Gastrocnemius medialis (tissue), 4 donors: ENCODE measurements around the gene FNDC3B. TPM values are rescaled to one million over a fixed set of nuclear protein-coding genes. Genes with fewer than 3 reads are reported as not detected.

ENCODE experiments used
- ATAC-seq, 2 donors: fragments of 150-250 bp; one replicate each; pipeline ENCODE4 v1.9.1; 2016
- DNase-seq, 2 donors: peaks; one replicate each; pipeline ENCODE4 v3.0.0-alpha.2; 2019
- H3K27ac ChIP-seq, 4 donors: fragments of 200-600 bp; sonication (generic); 1 replicate in 1 of 4; 2 replicates in 3 of 4; pipeline ENCODE4 v1.5.1; 2016 to 2018; ENCODE audit warnings: mild to moderate bottlenecking in 2 of 4, moderate library complexity in 1 of 4
- H3K27me3 ChIP-seq, 3 donors: fragments of 200-600 bp; sonication (generic) in 2 of 3; 1 replicate in 1 of 3; 2 replicates in 2 of 3; pipeline versions ENCODE4 v1.5.1 to v1.6.0; 2016 to 2019; ENCODE audit warnings: mild to moderate bottlenecking in 1 of 3, moderate library complexity in 1 of 3
- H3K36me3 ChIP-seq, 2 donors: fragments of 200-600 bp; sonication (generic) in 1 of 2; one replicate each; pipeline ENCODE4 v1.5.1; 2017 to 2018
- H3K4me1 ChIP-seq, 2 donors: fragments of 200-600 bp; sonication (generic) in 1 of 2; one replicate each; pipeline ENCODE4 v1.5.1; 2016 to 2017; ENCODE audit warnings: mild to moderate bottlenecking in 2 of 2
- H3K4me3 ChIP-seq, 4 donors: fragments of 200-600 bp; sonication (generic) in 3 of 4; 1 replicate in 1 of 4; 2 replicates in 3 of 4; pipeline ENCODE4 v1.5.1; 2016 to 2019; ENCODE audit warnings: mild to moderate bottlenecking in 2 of 4
- H3K9me3 ChIP-seq, 3 donors: fragments of 200-600 bp; sonication (generic) in 2 of 3; 1 replicate in 1 of 3; 2 replicates in 2 of 3; pipeline ENCODE4 v1.5.1; 2016 to 2019
- POLR2A ChIP-seq, 2 donors: fragments of 450-650 bp; IDR thresholded peaks; one replicate each; pipeline ENCODE4 v1.6.1; 2017; ENCODE audit warnings: antibody characterized with exemption in 2 of 2, mild to moderate bottlenecking in 2 of 2, moderate library complexity in 2 of 2
- in situ Hi-C, 4 donors: fragments of 200-750 bp; cut with MboI; loops; one replicate each; pipeline versions ENCODE4 v1.15.0 to v1.8.0; 2017; ENCODE audit warnings: low sequenced_read_pairs in 4 of 4
- intact Hi-C: fragments of 100-400 bp; cut with DNase I; formaldehyde crosslinking; loops from one replicate; pipeline ENCODE4 v1.15.1; 2023; ENCODE audit warnings: low total_unique reads
- total RNA-seq, 4 donors: library from RNA; depleted of rRNA; stranded (reverse); fragments of >200 nt; gene quantifications; one replicate each; pipeline versions ENCODE4 v1.1.0 to v1.2.3, GENCODE V29; 2016
- TF ChIP-seq, protein P1 (sequence below), 5 experiments: fragments of 450-650 bp in 3 of 5; fragments of 200-600 bp in 2 of 5; sonication (generic) in 2 of 5; IDR thresholded peaks in 4 of 5; conservative IDR thresholded peaks in 1 of 5; 1 replicate in 4 of 5; 2 replicates in 1 of 5; pipeline ENCODE4 v1.5.1; 2016 to 2019; ENCODE audit warnings: antibody characterized with exemption in 5 of 5, mild to moderate bottlenecking in 3 of 5, moderate library complexity in 3 of 5

FNDC3B gene
- total RNA-seq, 4 donors from 2014 or later: 42.5 to 110 (median 74.2) TPM

DNA sequence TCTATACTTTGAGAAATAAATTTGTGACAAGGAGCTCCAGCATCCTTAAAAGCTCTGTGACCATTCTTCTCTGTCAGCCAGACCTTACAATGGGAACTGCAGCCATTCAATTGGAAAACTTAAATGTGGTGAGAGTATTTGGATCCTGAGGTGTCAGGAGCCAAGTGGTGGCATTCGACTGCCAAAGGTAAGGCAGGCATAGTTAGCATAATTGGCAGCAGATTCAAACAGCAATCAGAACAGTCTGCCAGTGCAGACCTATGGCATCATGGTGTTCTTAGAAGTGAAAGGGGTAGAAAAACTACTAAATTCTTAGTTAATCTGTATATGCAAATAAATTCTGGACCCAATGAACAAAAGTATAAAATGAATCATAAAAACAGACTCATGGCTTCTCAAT lies 18.2 kb upstream of the FNDC3B start:
- ATAC-seq (no peak), DNase-seq (no peak)
- Histone ChIP-seq H3K4me3 (no peak overlapping the region), H3K27ac (no peak overlapping the region), H3K9me3 (no peaks in the 10 kb centered on the region), H3K4me1 (no peaks in the 10 kb centered on the region), H3K36me3 (no peaks in the 10 kb centered on the region), H3K27me3 (no peaks in the 10 kb centered on the region)
- intact Hi-C loops (no loop called here), in situ Hi-C loops (no loop called here)
- TF ChIP-seq POLR2A (IDR thresholded peaks at IDR 0.05): no peak
- TF ChIP-seq, protein P1, sequence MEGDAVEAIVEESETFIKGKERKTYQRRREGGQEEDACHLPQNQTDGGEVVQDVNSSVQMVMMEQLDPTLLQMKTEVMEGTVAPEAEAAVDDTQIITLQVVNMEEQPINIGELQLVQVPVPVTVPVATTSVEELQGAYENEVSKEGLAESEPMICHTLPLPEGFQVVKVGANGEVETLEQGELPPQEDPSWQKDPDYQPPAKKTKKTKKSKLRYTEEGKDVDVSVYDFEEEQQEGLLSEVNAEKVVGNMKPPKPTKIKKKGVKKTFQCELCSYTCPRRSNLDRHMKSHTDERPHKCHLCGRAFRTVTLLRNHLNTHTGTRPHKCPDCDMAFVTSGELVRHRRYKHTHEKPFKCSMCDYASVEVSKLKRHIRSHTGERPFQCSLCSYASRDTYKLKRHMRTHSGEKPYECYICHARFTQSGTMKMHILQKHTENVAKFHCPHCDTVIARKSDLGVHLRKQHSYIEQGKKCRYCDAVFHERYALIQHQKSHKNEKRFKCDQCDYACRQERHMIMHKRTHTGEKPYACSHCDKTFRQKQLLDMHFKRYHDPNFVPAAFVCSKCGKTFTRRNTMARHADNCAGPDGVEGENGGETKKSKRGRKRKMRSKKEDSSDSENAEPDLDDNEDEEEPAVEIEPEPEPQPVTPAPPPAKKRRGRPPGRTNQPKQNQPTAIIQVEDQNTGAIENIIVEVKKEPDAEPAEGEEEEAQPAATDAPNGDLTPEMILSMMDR (IDR thresholded peaks at IDR 0.05 in 4 of 5, conservative IDR thresholded peaks at IDR 0.05 in 1 of 5): no peak

DNA sequence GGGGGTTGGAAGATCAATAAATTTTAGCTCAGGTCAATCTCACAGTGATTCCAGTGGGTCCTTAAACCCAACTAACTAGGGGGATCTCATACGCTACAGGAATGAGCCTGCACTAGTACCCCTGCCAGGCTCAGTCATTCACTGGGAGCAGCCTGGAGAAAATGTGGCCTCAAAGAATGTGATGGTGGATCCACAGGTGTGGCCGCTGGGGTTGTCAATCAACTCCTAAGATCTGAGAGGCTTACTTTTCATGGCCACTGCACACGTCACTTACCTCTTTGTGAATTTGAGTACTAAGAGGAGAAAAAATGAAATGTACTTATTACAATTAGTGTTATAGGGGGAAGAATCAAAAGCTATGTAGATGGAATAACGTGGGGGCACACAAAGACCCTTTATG lies 17.5 kb upstream of the FNDC3B start:
- Histone ChIP-seq H3K4me1 (no peaks in the 10 kb centered on the region), H3K4me3 (no peak overlapping the region), H3K9me3 (no peaks in the 10 kb centered on the region), H3K36me3 (no peaks in the 10 kb centered on the region), H3K27me3 (no peaks in the 10 kb centered on the region), H3K27ac (no peak overlapping the region)
- in situ Hi-C loops (no loop called here), intact Hi-C loops (no loop called here)
- no peak for TF ChIP-seq POLR2A (IDR thresholded peaks at IDR 0.05)
- TF ChIP-seq, protein P1 (IDR thresholded peaks at IDR 0.05 in 4 of 5, conservative IDR thresholded peaks at IDR 0.05 in 1 of 5): no peak
- ATAC-seq: no peak
- no peak for DNase-seq

DNA sequence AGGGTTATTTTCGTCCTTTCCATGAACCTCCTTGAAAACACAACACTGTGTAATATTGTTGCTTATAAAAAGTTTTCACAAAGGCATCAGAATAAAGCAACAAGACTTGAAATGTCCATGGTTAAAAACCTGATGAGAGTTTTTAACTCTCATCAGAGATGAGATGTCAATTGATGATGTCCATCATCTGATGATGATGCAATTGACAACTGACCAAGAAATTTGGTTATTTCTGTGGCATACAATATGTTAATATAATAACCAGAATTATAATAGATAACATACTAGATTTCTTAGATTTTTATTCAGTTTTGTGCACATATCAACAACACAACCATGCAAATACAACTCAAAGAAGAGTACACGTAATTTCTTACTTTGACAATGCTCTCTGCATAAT lies 15.5 kb upstream of the FNDC3B start:
- Histone ChIP-seq H3K36me3 (no peaks in the 10 kb centered on the region), H3K9me3 (no peaks in the 10 kb centered on the region), H3K27ac (no peak overlapping the region), H3K4me3 (no peak overlapping the region), H3K4me1 (no peaks in the 10 kb centered on the region), H3K27me3 (no peaks in the 10 kb centered on the region)
- intact Hi-C loops: no loop called here
- in situ Hi-C loops: no loop called here
- TF ChIP-seq POLR2A (IDR thresholded peaks at IDR 0.05): no peak
- TF ChIP-seq, protein P1 (IDR thresholded peaks at IDR 0.05 in 4 of 5, conservative IDR thresholded peaks at IDR 0.05 in 1 of 5): no peak
- no peak for ATAC-seq
- no peak for DNase-seq

DNA sequence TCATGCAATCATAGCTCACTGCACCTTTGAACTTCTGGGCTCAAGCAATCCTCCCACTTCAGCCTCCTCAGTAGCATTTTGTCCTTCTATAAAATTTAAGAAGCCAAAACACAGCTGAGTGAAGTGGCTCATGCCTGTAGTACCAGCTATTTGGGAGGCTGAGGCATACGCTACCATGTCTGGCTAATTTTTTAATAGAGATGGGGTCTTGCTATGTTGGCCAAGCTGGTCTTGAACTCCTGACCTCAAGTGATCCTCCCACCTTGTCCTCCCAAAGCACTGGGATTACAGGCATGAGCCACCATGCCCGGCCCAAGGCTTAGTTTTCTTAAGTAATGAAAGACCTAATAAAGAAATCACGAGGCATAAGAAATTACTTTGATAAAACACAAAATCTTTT lies 14.7 kb upstream of the FNDC3B start:
- TF ChIP-seq POLR2A (IDR thresholded peaks at IDR 0.05): no peak
- TF ChIP-seq, protein P1 (IDR thresholded peaks at IDR 0.05 in 4 of 5, conservative IDR thresholded peaks at IDR 0.05 in 1 of 5): no peak
- no peak for DNase-seq
- Histone ChIP-seq H3K27ac (no peak overlapping the region), H3K4me3 (no peak overlapping the region), H3K36me3 (no peaks in the 10 kb centered on the region), H3K9me3 (no peaks in the 10 kb centered on the region), H3K4me1 (no peaks in the 10 kb centered on the region), H3K27me3 (no peaks in the 10 kb centered on the region)
- in situ Hi-C loops: loop anchor here in 2 of 4 donors (25.0 kb wide), 2 partner anchors 288 to 463 kb away; no protein-coding TSS in a partner anchor
- ATAC-seq: no peak
- intact Hi-C loops: no loop called here
